UCSD-AML1 (cell line): ENCODE measurements around the gene TNK2.

Experiments
- DNase-seq: peaks from one replicate; lab custom pipeline; 2025; ENCODE audit not compliant: unreplicated experiment; lab: John Stamatoyannopoulos, UW

TNK2 gene

GRCh38 chr3:195854628-195855294 is 53.6 kb downstream of the TNK2 start:
- DNase-seq = no peak

- DNase-seq = peak; percentile 27
These were observed 54.4 kb downstream of the TNK2 start for GRCh38 chr3:195853996-195854395.

GRCh38 chr3:195853036-195853435 is 55.3 kb downstream of the TNK2 start:
- no peak for DNase-seq

DNA sequence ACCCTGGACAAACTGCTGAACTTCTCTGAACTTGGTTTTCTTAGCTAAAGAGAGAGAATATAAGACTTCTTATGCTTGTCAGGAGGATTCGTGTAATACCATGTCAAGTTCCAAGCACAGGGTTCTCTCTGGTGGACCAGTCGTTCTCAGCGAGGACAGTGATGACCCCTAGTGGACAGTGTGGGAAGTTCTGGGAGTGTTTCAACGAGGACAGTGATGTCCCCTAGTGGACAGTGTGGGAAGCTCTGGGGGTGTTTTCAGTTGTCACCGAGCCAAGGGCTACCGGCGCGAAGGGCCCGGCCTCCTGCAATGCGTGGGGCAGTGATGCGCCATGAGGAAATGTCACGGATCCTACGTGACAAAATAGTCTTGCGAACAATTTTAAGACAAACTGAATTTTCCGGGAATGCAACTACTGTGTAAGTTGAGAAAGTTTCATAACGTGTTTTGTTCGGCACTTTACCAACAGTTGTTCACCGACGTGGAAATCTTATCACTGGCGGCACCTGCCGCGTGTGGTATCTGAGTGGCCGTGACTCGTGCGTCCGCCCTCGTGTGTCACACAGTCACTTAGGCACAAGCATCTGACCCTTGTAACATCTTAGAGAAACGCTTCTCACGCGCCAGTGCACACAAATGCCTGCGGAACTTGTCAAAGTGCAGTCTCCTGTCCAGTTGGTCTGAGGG is 57.4 kb downstream of the TNK2 start:
- DNase-seq = peak; percentile 80

DNA sequence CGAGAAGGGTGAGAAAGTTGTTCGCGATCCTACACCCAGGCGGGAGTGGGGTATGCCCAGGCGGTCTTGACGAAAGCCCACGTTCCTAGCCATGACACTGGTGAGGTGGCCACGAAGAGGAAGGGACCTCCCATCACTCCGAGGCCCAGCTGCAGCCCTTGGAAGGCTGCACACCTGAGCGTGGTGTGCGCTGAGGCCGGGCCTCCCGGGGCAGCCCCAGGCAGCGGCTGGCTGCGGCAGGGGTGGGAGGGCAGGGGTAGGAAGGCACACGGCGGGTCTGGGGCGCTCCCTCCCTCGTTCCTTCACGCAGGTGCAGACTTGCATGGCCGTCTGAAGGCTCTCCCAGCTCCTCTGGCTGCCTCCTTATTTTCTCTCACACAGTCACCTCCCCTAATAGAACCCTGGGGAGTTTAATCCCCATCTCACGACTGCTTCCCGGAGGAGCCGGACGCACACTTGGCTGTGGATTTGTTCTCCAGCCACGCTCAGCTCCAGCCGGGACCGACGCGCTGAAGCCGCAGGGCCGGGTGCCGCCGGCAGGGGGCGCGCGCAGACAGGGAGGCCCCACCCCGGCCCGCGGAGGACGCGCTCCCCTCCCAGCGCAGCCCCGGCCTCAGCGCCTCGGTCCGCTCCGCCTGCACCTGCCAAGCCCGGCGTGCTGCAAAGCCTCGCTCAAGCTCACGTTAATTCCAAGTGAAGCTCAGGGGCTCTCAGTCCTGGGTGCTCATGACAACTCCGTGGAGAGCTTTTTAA is 58.9 kb downstream of the TNK2 start:
- no peak for DNase-seq

DNA sequence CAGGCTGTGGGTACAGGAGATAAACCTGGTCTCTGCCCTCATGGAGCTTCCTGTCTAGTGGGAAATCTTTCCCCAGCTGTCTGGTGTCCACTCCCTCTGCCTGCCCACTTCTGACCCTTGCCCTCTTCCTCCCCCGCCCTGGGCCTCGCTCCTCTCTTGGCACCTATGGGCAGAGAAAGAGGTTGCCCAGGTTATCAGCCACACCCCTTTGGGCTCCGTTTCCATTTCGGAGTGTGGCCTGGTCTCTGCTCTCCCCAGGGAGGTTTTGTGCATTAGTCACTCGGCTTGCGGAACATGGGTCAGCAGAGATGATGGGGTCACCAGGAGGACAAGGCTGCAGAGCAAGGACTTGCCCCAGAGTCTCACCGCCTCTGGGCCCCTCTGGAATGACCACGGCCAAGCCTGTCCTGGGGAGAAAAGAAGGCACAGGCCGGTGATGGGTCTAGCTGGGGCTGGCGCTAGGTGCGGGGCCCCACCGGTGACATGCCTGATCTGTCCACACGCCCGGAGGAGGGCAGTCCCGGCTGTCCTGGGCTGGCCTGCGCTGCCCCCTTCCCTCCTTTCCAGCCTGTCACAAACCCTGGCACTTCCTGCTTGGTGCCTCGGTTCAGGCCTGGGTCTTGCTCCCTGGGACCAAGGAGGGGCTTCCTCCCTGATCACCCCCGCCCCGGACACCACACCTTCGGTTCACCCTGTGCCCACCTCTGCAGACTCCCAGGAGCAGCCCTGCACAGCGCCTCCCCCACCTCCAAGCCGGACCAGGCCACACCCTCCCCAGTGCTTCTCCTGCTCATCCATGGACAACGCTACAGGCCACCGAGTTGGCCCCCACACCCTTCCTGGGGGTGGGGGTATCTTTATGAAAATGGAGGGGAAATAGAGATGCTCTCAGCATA is 61.0 kb downstream of the TNK2 start:
- DNase-seq = no peak

- DNase-seq = no peak
These were observed 62.9 kb downstream of the TNK2 start for GRCh38 chr3:195845483-195845882.

DNA sequence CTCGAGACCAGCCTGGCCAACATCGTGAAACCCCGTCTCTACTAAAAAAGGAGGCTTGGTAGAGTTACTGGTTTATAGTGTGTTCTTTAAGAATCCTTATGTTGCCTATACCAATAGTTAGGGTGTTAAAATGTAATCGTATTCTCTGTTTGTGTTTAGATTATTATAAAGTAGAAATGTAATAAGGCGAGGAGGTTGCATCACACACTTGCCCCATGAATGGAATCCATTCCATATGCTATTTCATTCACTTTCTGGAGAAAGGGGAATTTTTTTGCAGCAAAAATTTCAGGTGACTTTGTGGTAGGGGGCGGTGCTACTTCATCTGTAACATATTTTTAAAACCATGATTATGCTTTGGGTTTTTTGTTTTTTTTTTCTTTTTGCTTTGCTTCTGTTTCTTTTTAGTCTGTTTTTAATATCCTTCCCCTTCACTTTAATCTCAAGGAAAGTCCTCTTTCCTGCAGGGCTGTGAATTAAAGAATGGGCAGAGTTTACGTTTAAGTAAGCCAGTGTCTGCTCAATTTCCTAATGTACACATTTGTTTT is 63.6 kb downstream of the TNK2 start:
- DNase-seq = no peak

- no peak for DNase-seq
These were observed 68.9 kb downstream of the TNK2 start for GRCh38 chr3:195839260-195840010.

DNA sequence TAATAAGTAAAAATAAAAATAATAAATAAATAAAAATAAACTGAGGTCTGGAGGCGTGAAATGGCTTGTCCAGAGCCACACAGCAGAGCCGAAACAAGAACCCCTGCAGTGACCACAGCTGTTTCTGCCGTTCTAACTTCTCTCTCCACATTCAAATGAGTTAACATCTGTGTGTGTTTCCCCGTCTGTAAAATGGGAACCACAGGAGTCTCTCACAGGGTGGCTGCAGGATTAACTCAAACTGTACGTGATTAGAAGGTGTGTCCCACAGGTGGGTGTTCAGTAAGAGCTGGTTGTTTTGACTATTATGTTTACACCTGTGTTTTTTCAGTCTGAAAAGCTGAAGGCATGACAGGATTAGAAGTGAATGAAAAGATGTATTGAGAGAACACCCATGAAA is 69.6 kb downstream of the TNK2 start:
- no peak for DNase-seq

DNA sequence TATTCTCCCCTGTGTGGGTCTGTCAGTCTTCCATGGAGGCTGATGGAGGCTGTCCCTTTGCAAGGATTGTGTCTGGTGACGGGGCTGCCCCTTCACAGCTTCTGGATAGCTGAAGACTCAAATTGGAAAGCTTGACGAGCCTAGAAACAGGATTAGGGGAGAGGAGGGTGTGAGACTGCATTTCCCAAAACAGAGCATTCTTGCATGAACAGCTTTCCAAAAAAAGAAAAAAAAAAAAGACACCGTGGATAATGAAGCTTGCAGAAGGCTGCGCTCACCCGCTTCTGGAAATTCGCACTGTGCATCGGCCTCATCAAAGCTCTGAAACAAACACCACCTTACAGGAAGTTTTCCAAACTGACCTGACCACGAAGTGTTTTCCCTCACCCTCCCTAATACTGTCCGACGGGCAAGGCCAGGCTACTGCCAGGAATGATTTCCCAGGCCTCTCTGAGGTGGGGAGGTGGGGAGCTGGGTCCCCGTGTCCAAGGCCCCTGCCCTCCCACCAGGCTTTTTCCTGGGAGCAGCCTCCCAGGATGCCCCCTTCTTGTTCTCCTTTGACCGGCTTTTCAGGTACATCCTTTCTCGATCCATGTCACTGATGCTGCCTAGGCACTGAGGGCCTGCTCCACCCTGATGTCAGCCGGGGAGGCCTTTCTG is 71.7 kb downstream of the TNK2 start:
- DNase-seq = no peak

DNA sequence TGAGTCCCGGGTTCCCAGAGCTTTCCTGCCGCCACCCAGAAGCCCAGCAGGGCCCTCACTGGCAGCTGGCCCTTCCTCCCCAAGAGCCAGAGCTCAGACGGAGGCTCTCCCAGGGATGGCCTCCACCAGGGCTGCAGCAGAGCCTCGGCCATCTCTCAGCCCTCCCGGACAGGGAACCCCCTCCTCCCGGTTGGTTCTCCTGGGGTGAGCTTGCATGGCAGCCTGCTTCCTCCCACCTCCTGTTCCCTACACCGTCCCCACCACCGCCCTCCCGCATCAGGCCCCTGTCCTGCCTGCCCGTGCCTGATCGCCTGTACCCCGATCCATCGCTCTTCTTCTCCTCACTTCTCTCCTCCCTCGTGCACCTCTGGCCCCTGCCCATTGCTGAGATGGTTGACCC is 72.6 kb downstream of the TNK2 start:
- no peak for DNase-seq

- no peak for DNase-seq
These were observed 73.4 kb downstream of the TNK2 start for GRCh38 chr3:195834675-195835583.

GRCh38 chr3:195829897-195830254 is 78.5 kb downstream of the TNK2 start:
- DNase-seq = no peak

DNA sequence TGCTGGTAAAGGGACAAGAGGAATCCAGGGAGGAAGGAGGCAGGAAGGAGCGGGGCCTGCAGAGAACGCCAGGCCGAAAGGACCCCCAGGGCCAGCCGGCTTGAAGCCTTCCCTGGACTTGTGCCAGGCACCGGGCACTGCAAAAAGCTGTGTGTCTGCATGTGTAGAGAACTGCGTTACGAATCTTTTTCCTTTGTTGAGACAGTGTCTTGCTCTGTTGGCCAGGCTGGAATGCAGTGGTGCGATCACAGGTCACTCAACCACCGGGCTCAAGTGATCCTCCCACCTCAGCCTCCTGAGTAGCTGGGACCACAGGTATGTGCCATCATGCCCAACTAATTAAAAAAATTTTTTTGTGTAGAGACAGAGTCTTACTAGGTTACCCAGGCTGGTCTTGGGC is 79.6 kb downstream of the TNK2 start:
- DNase-seq = no peak

GRCh38 chr3:195825857-195826804 is 82.2 kb downstream of the TNK2 start:
- no peak for DNase-seq

DNA sequence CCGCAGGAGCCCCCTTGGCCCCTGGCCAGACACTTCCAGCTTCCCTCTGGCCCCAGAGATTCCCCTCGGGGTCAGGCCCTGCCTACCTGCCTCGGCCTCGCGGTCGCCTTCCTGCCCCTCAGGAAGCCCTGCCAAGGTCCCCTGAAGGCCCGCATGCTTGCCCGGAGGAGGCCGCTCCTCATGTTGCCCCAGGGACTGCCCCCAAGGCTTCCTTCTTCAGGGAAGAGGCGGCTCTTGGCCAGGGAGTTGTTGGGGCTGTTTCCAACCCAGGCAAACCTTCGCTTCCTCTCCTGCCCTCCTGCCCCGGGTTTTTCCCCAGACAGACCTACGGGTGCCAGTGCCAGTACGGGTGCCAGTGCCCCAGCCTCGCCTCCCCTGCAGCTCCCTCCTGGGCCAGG is 83.2 kb downstream of the TNK2 start:
- no peak for DNase-seq
